ENCODE measurements around the gene SEMA6B. TPM values are rescaled to one million over a fixed set of nuclear protein-coding genes. Genes with fewer than 3 reads are reported as not detected.

SEMA6B gene
- total and polyA plus RNA-seq, 2 donors (not counting 1 experiment from before 2014, with no cell fraction given), result 0.42 TPM; not detected in 1

DNA sequence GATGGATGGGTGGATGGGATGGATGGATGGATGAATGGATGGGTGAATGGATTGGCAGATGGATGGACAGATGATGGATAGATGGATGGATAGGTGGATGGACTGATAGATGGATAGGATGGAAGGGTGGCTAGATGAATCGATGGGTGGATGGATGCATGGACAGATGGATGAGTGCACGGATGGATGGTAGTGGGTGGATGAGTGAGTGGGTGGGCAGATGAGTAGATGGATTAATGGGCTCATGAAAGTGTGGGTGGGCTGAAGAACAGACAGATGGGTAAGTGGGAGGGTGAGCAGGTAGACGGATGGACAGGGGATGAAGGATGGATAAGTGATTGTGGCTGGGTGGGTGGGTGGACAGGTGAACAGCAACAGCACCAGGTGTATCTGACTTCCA, 5.7 kb downstream of the SEMA6B start:
- CTCF ChIA-PET, result no interaction called here
- Histone ChIP-seq H2AFZ (ENCODE audit: insufficient read depth, low read depth, low read length, poor library complexity, severe bottlenecking) (no peak overlapping the region), H3K36me3 (replicated peaks in 1 of 2; ENCODE audit: control extremely low read depth in 1 of 2, control insufficient read depth in 1 of 2, extremely low read depth in 1 of 2, insufficient read depth in 2 of 2, low read length in 1 of 2) (no peaks in the 10 kb centered on the region), H3K4me3 (ENCODE audit: control extremely low read depth in 1 of 5, extremely low read depth in 1 of 5, insufficient read depth in 1 of 5, low read depth in 2 of 5, low read length in 4 of 5) (no peak overlapping the region), H3K4me1 (ENCODE audit: control insufficient read depth in 2 of 2, insufficient read depth in 2 of 2, low read length in 2 of 2) (peaks cover 0 to 4% of the 10 kb centered on the region in 2 donors), H3K4me2 (replicated peaks; ENCODE audit: low read depth, low read length, poor library complexity, severe bottlenecking) (no peak overlapping the region), H3K9ac (ENCODE audit: low read length) (no peak overlapping the region), H3K27me3 (replicated peaks in 1 of 4; ENCODE audit: control extremely low read depth in 1 of 4, control insufficient read depth in 3 of 4, insufficient read depth in 4 of 4, low read length in 3 of 4) (peaks cover 0 to 5% (median 2%) of the 10 kb centered on the region in 4 experiments), H3K9me3 (ENCODE audit: control extremely low read depth in 1 of 3, control insufficient read depth in 2 of 3, insufficient read depth in 1 of 3, low read length in 2 of 3) (peaks cover 0 to 19% (median 0%) of the 10 kb centered on the region in 3 donors), H3K79me2 (ENCODE audit: control insufficient read depth, insufficient read depth, low read length) (no peaks in the 10 kb centered on the region), H4K20me1 (ENCODE audit: control insufficient read depth, insufficient read depth, low read length, poor library complexity, severe bottlenecking) (no peaks in the 10 kb centered on the region), H3K27ac (ENCODE audit: low read length in 2 of 2) (no peak overlapping the region)
- POLR2A ChIA-PET, result no interaction called here
- TF ChIP-seq EZH2 (IDR thresholded peaks at IDR 0.05; ENCODE audit: borderline replicate concordance, insufficient read depth, low read depth, low read length, poor library complexity, severe bottlenecking), result no peak
- TF ChIP-seq, protein P1, sequence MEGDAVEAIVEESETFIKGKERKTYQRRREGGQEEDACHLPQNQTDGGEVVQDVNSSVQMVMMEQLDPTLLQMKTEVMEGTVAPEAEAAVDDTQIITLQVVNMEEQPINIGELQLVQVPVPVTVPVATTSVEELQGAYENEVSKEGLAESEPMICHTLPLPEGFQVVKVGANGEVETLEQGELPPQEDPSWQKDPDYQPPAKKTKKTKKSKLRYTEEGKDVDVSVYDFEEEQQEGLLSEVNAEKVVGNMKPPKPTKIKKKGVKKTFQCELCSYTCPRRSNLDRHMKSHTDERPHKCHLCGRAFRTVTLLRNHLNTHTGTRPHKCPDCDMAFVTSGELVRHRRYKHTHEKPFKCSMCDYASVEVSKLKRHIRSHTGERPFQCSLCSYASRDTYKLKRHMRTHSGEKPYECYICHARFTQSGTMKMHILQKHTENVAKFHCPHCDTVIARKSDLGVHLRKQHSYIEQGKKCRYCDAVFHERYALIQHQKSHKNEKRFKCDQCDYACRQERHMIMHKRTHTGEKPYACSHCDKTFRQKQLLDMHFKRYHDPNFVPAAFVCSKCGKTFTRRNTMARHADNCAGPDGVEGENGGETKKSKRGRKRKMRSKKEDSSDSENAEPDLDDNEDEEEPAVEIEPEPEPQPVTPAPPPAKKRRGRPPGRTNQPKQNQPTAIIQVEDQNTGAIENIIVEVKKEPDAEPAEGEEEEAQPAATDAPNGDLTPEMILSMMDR (IDR thresholded peaks at IDR 0.05), result no peak
- ATAC-seq (ENCODE audit: low read depth) (no peak), DNase-seq (no peak)
- Mint-ChIP-seq H3K4me1 (no peaks in the 10 kb centered on the region), H3K27me3 (peaks cover 13% of the 10 kb centered on the region), H3K4me3 (no peak overlapping the region), H3K27ac (no peak overlapping the region), H3K9me3 (ENCODE audit: insufficient read depth) (no peaks in the 10 kb centered on the region)
- intact Hi-C loops (cut with micrococcal nuclease), result no loop called here
- WGBS (ENCODE audit: insufficient coverage), result 78% methylated on average over 3 of the region's 3 CpGs

DNA sequence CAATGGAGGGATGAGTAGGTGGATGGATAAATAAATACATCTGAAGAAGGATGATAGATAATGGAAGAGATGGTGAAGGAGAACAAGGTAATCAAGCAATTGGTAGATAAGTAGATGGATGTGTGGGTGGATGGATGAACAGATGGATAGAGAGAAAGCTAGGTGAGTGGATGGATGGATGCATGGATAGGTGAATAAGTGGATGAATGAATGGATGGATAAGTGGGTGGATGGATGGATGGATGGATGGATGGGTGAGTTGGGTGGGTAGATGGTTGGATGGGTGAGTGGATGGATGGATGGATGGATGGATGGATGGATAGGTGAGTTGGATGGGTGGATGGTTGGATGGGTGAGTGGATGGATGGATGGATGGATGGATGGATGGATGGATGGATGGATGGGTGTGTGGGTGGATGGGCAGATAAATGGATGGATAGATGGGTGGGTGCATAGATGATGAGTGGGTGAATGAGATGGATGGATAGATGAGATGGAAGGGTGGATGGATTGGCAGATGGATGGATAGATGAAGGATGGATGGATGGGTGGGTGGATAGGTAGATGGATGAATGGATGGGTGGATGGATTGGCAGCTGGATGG, 6.3 kb downstream of the SEMA6B start:
- Mint-ChIP-seq H3K4me1 (no peaks in the 10 kb centered on the region), H3K27ac (no peak overlapping the region), H3K4me3 (no peak overlapping the region), H3K9me3 (ENCODE audit: insufficient read depth) (no peaks in the 10 kb centered on the region), H3K27me3 (peaks cover 13% of the 10 kb centered on the region)
- no peak for TF ChIP-seq EZH2 (IDR thresholded peaks at IDR 0.05; ENCODE audit: borderline replicate concordance, insufficient read depth, low read depth, low read length, poor library complexity, severe bottlenecking)
- TF ChIP-seq, protein P1 (IDR thresholded peaks at IDR 0.05), result no peak
- POLR2A ChIA-PET, result no interaction called here
- Histone ChIP-seq H3K27ac (ENCODE audit: low read length in 2 of 2) (no peak overlapping the region), H2AFZ (ENCODE audit: insufficient read depth, low read depth, low read length, poor library complexity, severe bottlenecking) (no peak overlapping the region), H3K9ac (ENCODE audit: low read length) (no peak overlapping the region), H3K4me3 (ENCODE audit: control extremely low read depth in 1 of 5, extremely low read depth in 1 of 5, insufficient read depth in 1 of 5, low read depth in 2 of 5, low read length in 4 of 5) (no peak overlapping the region), H4K20me1 (ENCODE audit: control insufficient read depth, insufficient read depth, low read length, poor library complexity, severe bottlenecking) (no peaks in the 10 kb centered on the region), H3K9me3 (ENCODE audit: control extremely low read depth in 1 of 3, control insufficient read depth in 2 of 3, insufficient read depth in 1 of 3, low read length in 2 of 3) (peaks cover 0 to 19% (median 0%) of the 10 kb centered on the region in 3 donors), H3K27me3 (replicated peaks in 1 of 4; ENCODE audit: control extremely low read depth in 1 of 4, control insufficient read depth in 3 of 4, insufficient read depth in 4 of 4, low read length in 3 of 4) (peaks cover 0 to 5% (median 2%) of the 10 kb centered on the region in 4 experiments), H3K36me3 (replicated peaks in 1 of 2; ENCODE audit: control extremely low read depth in 1 of 2, control insufficient read depth in 1 of 2, extremely low read depth in 1 of 2, insufficient read depth in 2 of 2, low read length in 1 of 2) (no peaks in the 10 kb centered on the region), H3K4me1 (ENCODE audit: control insufficient read depth in 2 of 2, insufficient read depth in 2 of 2, low read length in 2 of 2) (peaks cover 0 to 3% of the 10 kb centered on the region in 2 donors), H3K4me2 (replicated peaks; ENCODE audit: low read depth, low read length, poor library complexity, severe bottlenecking) (no peak overlapping the region), H3K79me2 (ENCODE audit: control insufficient read depth, insufficient read depth, low read length) (no peaks in the 10 kb centered on the region)
- CTCF ChIA-PET, result no interaction called here
- ATAC-seq (ENCODE audit: low read depth) (no peak), DNase-seq (no peak)
- intact Hi-C loops (cut with micrococcal nuclease), result no loop called here

Measured in B cell (primary cell).